Measurements from ENCODE around the gene BLVRA.
A peak's percentile ranks its signal among the peaks of the same experiment; 100 is the strongest.

BLVRA gene

GRCh38 chr7:43750016-43750887 lies 8.2 kb upstream of the BLVRA start:
- DNase-seq, result no peak

- DNase-seq, result no peak
These were observed 6.1 kb upstream of the BLVRA start for GRCh38 chr7:43752411-43752810.

- no peak for DNase-seq
These were observed 5.1 kb upstream of the BLVRA start for GRCh38 chr7:43753271-43753810.

- no peak for DNase-seq
These were observed 4.6 kb upstream of the BLVRA start for GRCh38 chr7:43753843-43754242.

- no peak for DNase-seq
These were observed 3.9 kb upstream of the BLVRA start for GRCh38 chr7:43754596-43754995.

GRCh38 chr7:43756368-43757072 lies 2.0 kb upstream of the BLVRA start:
- peak; percentile 73 for DNase-seq

- no peak for DNase-seq
These were observed 1.3 kb upstream of the BLVRA start for GRCh38 chr7:43757073-43757720.

- peak; percentile 46 for DNase-seq
These were observed 573 bp downstream of the BLVRA start for GRCh38 chr7:43758822-43759683.

GRCh38 chr7:43760861-43761260 lies 2.4 kb downstream of the BLVRA start:
- DNase-seq, result no peak

GRCh38 chr7:43761382-43761781 lies 2.9 kb downstream of the BLVRA start:
- DNase-seq, result no peak

GRCh38 chr7:43761938-43762692 lies 3.6 kb downstream of the BLVRA start:
- no peak for DNase-seq

GRCh38 chr7:43763183-43763582 lies 4.7 kb downstream of the BLVRA start:
- DNase-seq, result no peak

GRCh38 chr7:43764039-43764761 lies 5.7 kb downstream of the BLVRA start:
- DNase-seq, result no peak

- DNase-seq, result no peak
These were observed 6.5 kb downstream of the BLVRA start for GRCh38 chr7:43764807-43765491.

- DNase-seq, result no peak
These were observed 8.1 kb downstream of the BLVRA start for GRCh38 chr7:43766564-43766963.

GRCh38 chr7:43767311-43767710 lies 8.8 kb downstream of the BLVRA start:
- DNase-seq, result no peak

GRCh38 chr7:43768201-43768886 lies 9.9 kb downstream of the BLVRA start:
- no peak for DNase-seq

GRCh38 chr7:43768887-43769272 lies 10.4 kb downstream of the BLVRA start:
- no peak for DNase-seq

- no peak for DNase-seq
These were observed 10.8 kb downstream of the BLVRA start for GRCh38 chr7:43769281-43769680.
